Measurements from ENCODE around the gene ARHGEF17.

DNA sequence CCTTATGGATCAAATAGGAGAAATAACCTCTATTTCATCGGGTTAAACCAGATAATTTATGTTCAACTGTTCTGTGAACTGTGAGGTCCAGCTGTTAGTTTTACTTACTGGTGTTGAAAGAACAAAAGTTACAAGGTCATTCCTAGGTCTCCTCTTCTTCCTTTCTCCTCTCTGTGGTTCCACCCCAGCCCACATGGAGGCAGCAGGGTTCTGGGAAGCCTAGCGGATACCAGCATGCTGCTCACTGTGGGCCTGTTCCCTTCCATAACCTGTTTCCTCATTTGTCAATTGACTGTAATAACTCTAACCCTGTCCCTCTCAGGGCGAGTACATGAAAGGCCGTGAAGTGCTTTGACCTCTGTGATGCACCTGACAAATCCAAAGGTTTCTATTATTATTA is 96.0 kb downstream of the ARHGEF17 start:
- TF ChIP-seq POLR2A (IDR thresholded peaks at IDR 0.05; ENCODE audit: low read length): no peak
- TF ChIP-seq, protein P1, sequence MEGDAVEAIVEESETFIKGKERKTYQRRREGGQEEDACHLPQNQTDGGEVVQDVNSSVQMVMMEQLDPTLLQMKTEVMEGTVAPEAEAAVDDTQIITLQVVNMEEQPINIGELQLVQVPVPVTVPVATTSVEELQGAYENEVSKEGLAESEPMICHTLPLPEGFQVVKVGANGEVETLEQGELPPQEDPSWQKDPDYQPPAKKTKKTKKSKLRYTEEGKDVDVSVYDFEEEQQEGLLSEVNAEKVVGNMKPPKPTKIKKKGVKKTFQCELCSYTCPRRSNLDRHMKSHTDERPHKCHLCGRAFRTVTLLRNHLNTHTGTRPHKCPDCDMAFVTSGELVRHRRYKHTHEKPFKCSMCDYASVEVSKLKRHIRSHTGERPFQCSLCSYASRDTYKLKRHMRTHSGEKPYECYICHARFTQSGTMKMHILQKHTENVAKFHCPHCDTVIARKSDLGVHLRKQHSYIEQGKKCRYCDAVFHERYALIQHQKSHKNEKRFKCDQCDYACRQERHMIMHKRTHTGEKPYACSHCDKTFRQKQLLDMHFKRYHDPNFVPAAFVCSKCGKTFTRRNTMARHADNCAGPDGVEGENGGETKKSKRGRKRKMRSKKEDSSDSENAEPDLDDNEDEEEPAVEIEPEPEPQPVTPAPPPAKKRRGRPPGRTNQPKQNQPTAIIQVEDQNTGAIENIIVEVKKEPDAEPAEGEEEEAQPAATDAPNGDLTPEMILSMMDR (IDR thresholded peaks at IDR 0.05): peak; percentile 45
- TF ChIP-seq JUN (IDR thresholded peaks at IDR 0.05): no peak
- TF ChIP-seq MAX (IDR thresholded peaks at IDR 0.05): no peak

Data from A549 (cell line).